Psoas muscle (tissue), 8 donors: Measurements from ENCODE around the gene TYMP. TPM values are rescaled to one million over a fixed set of nuclear protein-coding genes. Genes with fewer than 3 reads are reported as not detected.
A peak's percentile ranks its signal among the peaks of the same experiment; 100 is the strongest.

Experiments
- ATAC-seq, 4 donors: fragments of 200-7000 bp; cut with Tn5 transposase; one replicate each; pipeline ENCODE4 v1.9.1; 2020; ENCODE audit warnings: moderate library complexity in 3 of 4, mild to moderate bottlenecking in 2 of 4
- DNase-seq, 2 donors: peaks; one replicate each; pipeline ENCODE4 v3.0.0-alpha.2; 2020
- H3K27ac ChIP-seq: fragments of 200-600 bp; one replicate; pipeline ENCODE4 v1.8.0; 2022
- H3K27me3 ChIP-seq, 3 donors: fragments of 200-600 bp in 1 of 3; one replicate each; pipeline versions ENCODE4 v1.6.1 to v1.8.0; 2013 to 2022; ENCODE audit warnings: low read length in 2 of 3, mild to moderate bottlenecking in 2 of 3, moderate library complexity in 1 of 3; ENCODE audit not compliant: insufficient read depth in 3 of 3
- H3K36me3 ChIP-seq, 2 donors: fragments of 200-600 bp in 1 of 2; one replicate each; pipeline versions ENCODE4 v1.6.1 to v1.8.0; 2013 to 2022; ENCODE audit warnings: low read depth in 1 of 2, mild to moderate bottlenecking in 1 of 2, moderate library complexity in 1 of 2; ENCODE audit not compliant: insufficient read depth in 1 of 2
- H3K4me1 ChIP-seq: fragments of 200-600 bp; one replicate; pipeline ENCODE4 v1.8.0; 2022
- H3K4me3 ChIP-seq: fragments of 200-600 bp; one replicate; pipeline ENCODE4 v1.8.0; 2022; ENCODE audit warnings: mild to moderate bottlenecking
- H3K9me3 ChIP-seq: fragments of 200-600 bp; one replicate; pipeline ENCODE4 v1.8.0; 2022
- WGBS, 3 donors: extraction: QIAGEN DNeasy Blood & Tissue Kit; methylation state at CpG; one replicate each; pipeline versions ENCODE4 v1.1.6 to v1.1.7; 2013; 5-methylcytosine and 5-hydroxymethylcytosine counted together
- intact Hi-C, 2 donors: fragments of 100-400 bp; cut with DNase I; formaldehyde crosslinking; loops; one replicate each; pipeline versions ENCODE4 v1.11.0 to v1.14.2; 2022
- polyA plus RNA-seq, 3 donors: library from polyadenylated mRNA; stranded (reverse); fragments of 200-250 nt; gene quantifications; one replicate each; pipeline ENCODE4 v1.2.3, GENCODE V29; 2013
- total RNA-seq, 4 donors: library from RNA; stranded (reverse); fragmentation: NEBNext Ultra II Directional in 2 of 4; extraction: Animal tissue kit (Norgen Biotek cat#: 25700) in 2 of 4; gene quantifications; one replicate each; pipeline versions ENCODE4 v1.2.1 to v1.2.4, GENCODE V29; 2021 to 2023
- TF ChIP-seq, protein P1 (sequence below): fragments of 200-600 bp; IDR thresholded peaks from one replicate; pipeline ENCODE4 v1.8.0; 2022; ENCODE audit warnings: antibody characterized with exemption
- donor health status: healthy with polysubstance abuse.
- donor health status: DM: no; HTN: no; CAD: no; lungs with moderate emphysema.
- donor health status: Bipolar disorder and iron deficiency.
- donor health status: healthy.
- donor health status: DM: yes; HTN: yes; CAD: no.
- donor health status: DM: no; HTN: no; CAD: no.
- donor health status: DM: no; HTN: no; CAD: no.
- donor health status: DM: yes; HTN: yes; CAD: no.

Gene TYMP
- total and polyA plus RNA-seq, 7 donors, result 5.0 to 26.0 (median 12.0) TPM

DNA sequence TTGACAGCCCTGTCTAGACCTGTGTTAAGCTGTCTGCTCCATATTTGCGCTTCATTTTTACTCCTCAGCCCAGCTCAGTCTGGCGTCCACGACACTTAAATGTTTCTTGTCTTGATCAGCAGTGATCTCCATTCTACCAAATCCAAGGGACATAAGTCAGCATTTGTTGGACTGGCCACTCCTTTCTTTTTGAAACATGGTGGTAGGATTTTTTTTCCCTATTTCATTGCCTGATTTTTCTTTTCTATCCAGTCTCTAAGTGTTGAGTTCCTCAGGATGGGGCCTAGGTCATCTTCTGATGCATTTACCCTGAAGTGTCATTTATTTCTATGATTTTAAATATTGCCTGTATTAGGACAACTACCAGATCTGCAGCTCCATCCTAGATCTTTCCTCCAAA is 20.9 kb downstream of the TYMP start:
- no peaks in the 10 kb centered on the region for H3K27me3 ChIP-seq
- DNase-seq (no peak), ATAC-seq (no peak)
- H3K9me3 ChIP-seq, result no peaks in the 10 kb centered on the region
- WGBS, 3 donors, result 8 to 12% (median 9%) methylated on average over 3 of the region's 3 CpGs
- intact Hi-C loops, result loop anchor here (5.0 to 10.0 kb wide), 2 partner anchors 68 to 254 kb away; partner anchors contain the start of genes CPT1B (in 2 of the 2) and HDAC10 (in 1 of the 2)
- peak overlapping the region; percentile 81 for H3K27ac ChIP-seq
- H3K4me1 ChIP-seq, result peaks cover 17% of the 10 kb centered on the region
- peak overlapping the region; percentile 84 for H3K4me3 ChIP-seq
- TF ChIP-seq, protein P1, sequence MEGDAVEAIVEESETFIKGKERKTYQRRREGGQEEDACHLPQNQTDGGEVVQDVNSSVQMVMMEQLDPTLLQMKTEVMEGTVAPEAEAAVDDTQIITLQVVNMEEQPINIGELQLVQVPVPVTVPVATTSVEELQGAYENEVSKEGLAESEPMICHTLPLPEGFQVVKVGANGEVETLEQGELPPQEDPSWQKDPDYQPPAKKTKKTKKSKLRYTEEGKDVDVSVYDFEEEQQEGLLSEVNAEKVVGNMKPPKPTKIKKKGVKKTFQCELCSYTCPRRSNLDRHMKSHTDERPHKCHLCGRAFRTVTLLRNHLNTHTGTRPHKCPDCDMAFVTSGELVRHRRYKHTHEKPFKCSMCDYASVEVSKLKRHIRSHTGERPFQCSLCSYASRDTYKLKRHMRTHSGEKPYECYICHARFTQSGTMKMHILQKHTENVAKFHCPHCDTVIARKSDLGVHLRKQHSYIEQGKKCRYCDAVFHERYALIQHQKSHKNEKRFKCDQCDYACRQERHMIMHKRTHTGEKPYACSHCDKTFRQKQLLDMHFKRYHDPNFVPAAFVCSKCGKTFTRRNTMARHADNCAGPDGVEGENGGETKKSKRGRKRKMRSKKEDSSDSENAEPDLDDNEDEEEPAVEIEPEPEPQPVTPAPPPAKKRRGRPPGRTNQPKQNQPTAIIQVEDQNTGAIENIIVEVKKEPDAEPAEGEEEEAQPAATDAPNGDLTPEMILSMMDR, result no peak
- H3K36me3 ChIP-seq, result peaks cover 0 to 32% of the 10 kb centered on the region in 2 donors

DNA sequence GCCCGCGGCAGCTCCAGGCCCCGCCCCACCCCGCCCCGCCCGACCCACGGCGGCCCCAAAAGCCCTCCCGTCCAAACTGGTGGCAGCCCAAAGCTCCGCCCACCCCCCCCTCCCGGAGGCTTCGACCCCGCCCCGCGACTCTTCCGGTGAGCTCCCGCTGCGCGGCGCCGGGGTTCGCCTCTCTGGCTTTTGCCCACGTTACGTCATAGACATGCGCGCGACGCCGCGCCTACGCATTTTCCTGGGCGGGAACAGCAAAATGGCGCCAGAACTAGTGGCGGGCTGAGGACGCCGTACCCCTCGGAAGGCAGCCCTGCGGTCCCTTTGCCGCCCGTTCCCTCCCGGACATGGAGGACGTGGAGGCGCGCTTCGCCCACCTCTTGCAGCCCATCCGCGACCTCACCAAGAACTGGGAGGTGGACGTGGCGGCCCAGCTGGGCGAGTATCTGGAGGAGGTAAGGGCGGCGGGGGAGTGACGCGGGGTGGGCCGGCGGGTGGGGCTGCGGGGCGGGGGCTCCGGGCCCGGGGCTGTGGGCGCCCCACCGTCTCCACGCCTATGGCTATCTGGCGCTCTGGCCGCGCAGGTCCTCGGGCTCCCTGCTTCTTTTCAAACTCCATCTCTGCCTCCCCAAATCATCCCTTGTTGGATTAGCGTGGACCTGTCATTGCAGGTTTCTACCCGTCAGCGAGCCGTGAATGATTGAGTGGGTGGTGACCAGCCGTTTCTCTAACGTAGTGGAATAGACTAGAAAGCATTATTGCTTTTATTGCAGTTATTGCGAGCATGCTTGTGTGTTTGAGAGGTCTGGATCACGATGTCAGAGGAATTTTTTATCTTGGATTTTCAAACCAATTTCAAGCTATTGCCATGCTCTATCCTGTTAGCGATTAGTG is 21.6 kb downstream of the TYMP start, which contains the start of gene NCAPH2:
Gene NCAPH2 (plus strand): TSS at position 234 of the 894 bp plus-strand sequence. CDS start 114 bp downstream, at position 348.
- Histone ChIP-seq H3K9me3 (no peaks in the 10 kb centered on the region), H3K4me1 (peaks cover 17% of the 10 kb centered on the region), H3K4me3 (peak within 1 kb of the TSS; percentile 89), H3K27me3 (no peaks in the 10 kb centered on the region), H3K27ac (peak within 1 kb of the TSS; percentile 85), H3K36me3 (peaks cover 0 to 37% of the 10 kb centered on the region in 2 donors)
- TF ChIP-seq, protein P1, result no peak
- intact Hi-C loops, result loop anchor here (5.0 to 10.0 kb wide), 2 partner anchors 69 to 253 kb away; partner anchors contain the start of genes CPT1B (in 2 of the 2) and HDAC10 (in 1 of the 2)
- DNase-seq, result peak; percentile 94 to 98
- ATAC-seq, result peak; percentile 81 to 90 (median 82)
- WGBS, 3 donors, result 0 to 2% (median 0%) methylated on average over 53 to 76 of the region's 76 CpGs

DNA sequence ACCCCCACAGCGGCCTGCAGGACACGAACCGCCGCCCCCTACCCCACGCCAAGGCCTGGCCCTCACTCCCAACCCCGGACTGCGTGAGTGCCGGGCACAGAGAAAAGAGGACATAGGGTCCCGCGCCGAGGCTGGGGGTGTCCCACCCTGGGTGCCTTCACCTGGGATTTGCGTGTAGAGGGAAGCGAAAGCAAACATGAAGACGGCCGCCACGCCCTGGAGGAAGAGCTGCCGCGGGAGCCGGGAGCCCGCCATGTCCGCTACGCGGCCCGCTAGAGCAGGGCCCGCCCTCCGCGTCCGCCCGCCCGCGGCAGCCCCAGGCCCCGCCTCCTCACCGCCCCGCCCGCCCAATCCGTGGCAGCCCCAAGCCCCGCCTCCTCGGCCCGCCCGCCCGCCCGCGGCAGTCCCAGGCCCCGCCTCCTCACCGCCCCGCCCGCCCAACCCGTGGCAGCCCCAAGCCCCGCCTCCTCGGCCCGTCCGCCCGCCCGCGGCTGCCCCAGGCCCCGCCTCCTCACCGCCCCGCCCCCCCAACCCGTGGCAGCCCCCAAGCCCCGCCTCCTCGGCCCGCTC is 22.3 kb downstream of the TYMP start, which contains the start of gene LMF2:
Gene LMF2 (minus strand): TSS at position 282 of the 570 bp plus-strand sequence. CDS start 27 bp downstream, at position 255.
- peak within 1 kb of the TSS; percentile 89 for H3K4me3 ChIP-seq
- no peaks in the 10 kb centered on the region for H3K27me3 ChIP-seq
- intact Hi-C loops, result loop anchor here (5.0 to 10.0 kb wide), 2 partner anchors 70 to 253 kb away; partner anchors contain the start of genes CPT1B (in 2 of the 2) and HDAC10 (in 1 of the 2)
- peaks cover 0 to 45% of the 10 kb centered on the region in 2 donors for H3K36me3 ChIP-seq
- H3K27ac ChIP-seq, result peak within 1 kb of the TSS; percentile 85
- ATAC-seq, result peak; percentile 81 to 86 (median 84)
- 0% methylated on average over 18 to 56 of the region's 62 CpGs for WGBS, 3 donors
- no peaks in the 10 kb centered on the region for H3K9me3 ChIP-seq
- DNase-seq, result peak; percentile 90 to 96
- TF ChIP-seq, protein P1, result peak; percentile 4
- H3K4me1 ChIP-seq, result peaks cover 17% of the 10 kb centered on the region

DNA sequence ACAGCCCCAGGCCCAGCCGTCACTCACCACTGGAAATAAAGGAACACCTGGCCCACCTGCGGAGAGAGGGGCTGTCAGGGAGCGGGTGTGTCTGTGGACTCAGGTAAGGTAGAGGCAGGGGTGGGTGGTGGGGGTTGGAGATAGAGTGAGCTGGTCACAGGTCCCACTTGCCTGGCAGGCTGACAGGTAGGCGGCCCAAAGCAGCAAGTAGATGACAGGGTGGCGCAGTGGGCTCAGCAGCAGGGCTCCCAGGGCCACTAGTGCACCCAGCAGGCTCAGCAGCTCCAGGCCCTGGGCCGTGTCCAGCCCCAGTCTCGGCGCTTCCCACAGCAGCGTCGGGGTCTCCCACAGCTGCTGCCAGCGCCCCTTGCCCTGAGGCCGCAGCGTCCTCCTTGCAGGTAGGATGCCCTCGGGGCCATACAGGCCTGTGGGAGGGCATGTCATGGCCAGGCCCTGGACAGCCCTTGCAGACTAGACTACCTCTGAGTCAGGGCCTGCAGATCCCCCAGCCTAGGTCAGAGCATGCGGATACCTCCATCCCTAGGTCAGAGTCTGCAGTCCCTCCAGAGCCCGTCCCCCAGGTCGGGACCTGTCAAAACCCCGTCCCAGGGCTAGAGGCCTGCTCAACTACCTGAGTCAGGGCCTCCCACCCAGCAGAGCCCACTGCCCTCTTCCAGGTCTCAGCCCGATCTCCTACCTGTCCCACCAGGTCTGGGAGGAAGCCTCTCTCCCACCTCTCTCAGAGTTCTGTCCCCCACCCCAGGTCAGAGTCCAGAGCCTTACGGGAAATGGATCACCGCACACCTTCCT is 23.0 kb downstream of the TYMP start:
- TF ChIP-seq, protein P1, result no peak
- Histone ChIP-seq H3K27ac (peak overlapping the region; percentile 85), H3K4me3 (peak overlapping the region; percentile 89), H3K9me3 (no peaks in the 10 kb centered on the region), H3K36me3 (peaks cover 0 to 46% of the 10 kb centered on the region in 2 donors), H3K27me3 (no peaks in the 10 kb centered on the region), H3K4me1 (peaks cover 17% of the 10 kb centered on the region)
- ATAC-seq (peak; percentile 5 to 7 (median 6)), DNase-seq (peak in 1 of 2 donors; percentile 61)
- WGBS, 3 donors, result 24 to 26% (median 25%) methylated on average over 21 of the region's 21 CpGs
- intact Hi-C loops, result loop anchor here (5.0 to 10.0 kb wide), 2 partner anchors 70 to 252 kb away; partner anchors contain the start of genes CPT1B (in 2 of the 2) and HDAC10 (in 1 of the 2)
